Measurements from ENCODE around the gene HIF1A.
"Not testable (repeated sequence)": the region's sequence is repeated elsewhere in the genome, so short reads cannot be mapped to it uniquely, and the experiment has no call there.

DNA sequence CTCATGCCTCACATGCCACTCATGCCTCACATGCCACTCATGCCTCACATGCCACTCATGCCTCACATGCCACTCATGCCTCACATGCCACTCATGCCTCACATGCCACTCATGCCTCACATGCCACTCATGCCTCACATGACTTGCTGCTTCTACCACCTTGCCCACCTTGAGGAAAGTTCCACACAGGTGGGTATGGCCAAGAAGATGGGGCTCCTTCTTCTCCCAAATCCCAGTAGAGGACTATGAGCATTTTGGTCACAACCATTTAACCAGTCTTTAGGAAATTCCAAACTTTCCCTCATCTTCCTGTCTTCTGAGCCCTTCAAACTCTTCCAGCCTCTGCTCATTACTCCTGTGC lies 60.0 kb downstream of the HIF1A start:
- TF ChIP-seq, protein P1, sequence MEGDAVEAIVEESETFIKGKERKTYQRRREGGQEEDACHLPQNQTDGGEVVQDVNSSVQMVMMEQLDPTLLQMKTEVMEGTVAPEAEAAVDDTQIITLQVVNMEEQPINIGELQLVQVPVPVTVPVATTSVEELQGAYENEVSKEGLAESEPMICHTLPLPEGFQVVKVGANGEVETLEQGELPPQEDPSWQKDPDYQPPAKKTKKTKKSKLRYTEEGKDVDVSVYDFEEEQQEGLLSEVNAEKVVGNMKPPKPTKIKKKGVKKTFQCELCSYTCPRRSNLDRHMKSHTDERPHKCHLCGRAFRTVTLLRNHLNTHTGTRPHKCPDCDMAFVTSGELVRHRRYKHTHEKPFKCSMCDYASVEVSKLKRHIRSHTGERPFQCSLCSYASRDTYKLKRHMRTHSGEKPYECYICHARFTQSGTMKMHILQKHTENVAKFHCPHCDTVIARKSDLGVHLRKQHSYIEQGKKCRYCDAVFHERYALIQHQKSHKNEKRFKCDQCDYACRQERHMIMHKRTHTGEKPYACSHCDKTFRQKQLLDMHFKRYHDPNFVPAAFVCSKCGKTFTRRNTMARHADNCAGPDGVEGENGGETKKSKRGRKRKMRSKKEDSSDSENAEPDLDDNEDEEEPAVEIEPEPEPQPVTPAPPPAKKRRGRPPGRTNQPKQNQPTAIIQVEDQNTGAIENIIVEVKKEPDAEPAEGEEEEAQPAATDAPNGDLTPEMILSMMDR (IDR thresholded peaks at IDR 0.05 in 8 of 11, conservative IDR thresholded peaks at IDR 0.05 in 3 of 11): not testable (repeated sequence)
- not testable (repeated sequence) for TF ChIP-seq POLR2A (IDR thresholded peaks at IDR 0.05)
- peak in 1 of 3 donors; percentile 19 for TF ChIP-seq POLR2AphosphoS5 (IDR thresholded peaks at IDR 0.05)

Measured in spleen (tissue), 7 donors.